GM12891 (cell line): ENCODE data around the gene AP3S1.

Experiments used
- PAX5 ChIP-seq: IDR thresholded peaks from 2 replicates; pipeline ENCODE4 v1.6.1; 2011; ENCODE audit warnings: low read length, moderate library complexity, mild to moderate bottlenecking; ENCODE audit not compliant: insufficient read depth, severe bottlenecking
- POLR2A ChIP-seq: IDR thresholded peaks from 2 replicates; pipeline ENCODE4 v1.6.1; 2011; ENCODE audit warnings: low read depth, low read length, control low read depth
- POLR2AphosphoS5 ChIP-seq: IDR thresholded peaks from 2 replicates; pipeline ENCODE4 v1.6.1; 2011; ENCODE audit warnings: low read depth, low read length, control low read depth
- POU2F2 ChIP-seq: IDR thresholded peaks from 2 replicates; pipeline ENCODE4 v1.6.1; 2011; ENCODE audit warnings: low read depth, mild to moderate bottlenecking, control low read depth, low read length, moderate library complexity
- SPI1 ChIP-seq: IDR thresholded peaks from 2 replicates; pipeline ENCODE4 v1.6.1; 2011; ENCODE audit warnings: low read depth, low read length, control low read depth
- TAF1 ChIP-seq: IDR thresholded peaks from 2 replicates; pipeline ENCODE4 v1.6.1; 2011; ENCODE audit warnings: low read depth, low read length, control low read depth

DNA sequence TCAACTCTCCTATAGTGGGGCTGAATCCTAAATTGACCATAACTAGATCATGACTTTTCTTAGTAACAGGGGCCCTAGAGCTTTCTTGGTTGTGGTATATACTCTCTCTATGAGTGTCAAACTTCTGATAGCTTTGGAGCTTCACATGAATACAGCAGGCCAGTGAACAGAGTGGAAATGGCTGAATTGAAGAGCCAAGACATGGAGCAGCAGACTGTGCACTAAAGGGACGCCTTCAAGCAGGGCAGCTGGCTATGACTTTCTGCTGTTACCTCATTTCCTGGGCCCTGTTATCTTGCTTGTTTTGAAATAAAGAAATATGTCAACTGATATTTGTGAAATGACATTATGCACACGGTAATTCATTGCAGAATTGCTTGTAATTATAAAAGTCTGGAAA is 41.6 kb upstream of the AP3S1 start:
- TF ChIP-seq POLR2AphosphoS5 (no peak), POLR2A (no peak), SPI1 (no peak), TAF1 (no peak), POU2F2 (no peak), PAX5 (no peak)
